ENCODE data around the gene MADD. TPM values are rescaled to one million over a fixed set of nuclear protein-coding genes. Genes with fewer than 3 reads are reported as not detected.

MADD gene
- total and polyA plus RNA-seq, 2 experiments from 2014 or later = 13.4 to 43.8 TPM

DNA sequence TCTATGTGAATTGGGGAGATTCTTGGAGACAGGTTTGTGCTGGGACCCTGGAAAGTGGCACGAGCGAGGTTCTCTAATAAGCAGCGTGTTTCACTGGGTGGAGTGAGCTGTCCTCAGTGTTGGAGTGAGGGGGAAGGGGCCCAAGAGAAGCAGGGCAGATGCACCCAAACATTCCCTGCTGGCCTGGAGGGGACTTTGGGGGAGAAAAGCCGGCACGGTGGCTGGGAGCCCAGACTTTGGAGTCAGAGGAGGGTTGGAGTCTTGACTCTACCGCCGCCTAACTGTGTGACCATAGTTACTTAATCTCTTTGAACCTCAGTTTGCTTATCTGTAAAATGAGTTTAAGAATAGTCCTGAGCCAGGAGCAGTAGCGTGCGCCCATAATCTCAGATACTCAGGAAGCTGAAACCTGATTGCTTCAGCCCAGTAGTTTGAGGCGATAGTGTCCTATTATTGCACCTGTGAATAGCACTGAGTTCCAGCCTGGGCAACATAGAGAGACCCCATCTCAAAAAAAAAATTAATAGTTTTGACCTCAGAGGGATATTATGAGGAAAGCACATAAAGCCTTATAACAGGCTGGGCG lies 11.5 kb upstream of the MADD start (continued):
- TF ChIP-seq, protein P1, sequence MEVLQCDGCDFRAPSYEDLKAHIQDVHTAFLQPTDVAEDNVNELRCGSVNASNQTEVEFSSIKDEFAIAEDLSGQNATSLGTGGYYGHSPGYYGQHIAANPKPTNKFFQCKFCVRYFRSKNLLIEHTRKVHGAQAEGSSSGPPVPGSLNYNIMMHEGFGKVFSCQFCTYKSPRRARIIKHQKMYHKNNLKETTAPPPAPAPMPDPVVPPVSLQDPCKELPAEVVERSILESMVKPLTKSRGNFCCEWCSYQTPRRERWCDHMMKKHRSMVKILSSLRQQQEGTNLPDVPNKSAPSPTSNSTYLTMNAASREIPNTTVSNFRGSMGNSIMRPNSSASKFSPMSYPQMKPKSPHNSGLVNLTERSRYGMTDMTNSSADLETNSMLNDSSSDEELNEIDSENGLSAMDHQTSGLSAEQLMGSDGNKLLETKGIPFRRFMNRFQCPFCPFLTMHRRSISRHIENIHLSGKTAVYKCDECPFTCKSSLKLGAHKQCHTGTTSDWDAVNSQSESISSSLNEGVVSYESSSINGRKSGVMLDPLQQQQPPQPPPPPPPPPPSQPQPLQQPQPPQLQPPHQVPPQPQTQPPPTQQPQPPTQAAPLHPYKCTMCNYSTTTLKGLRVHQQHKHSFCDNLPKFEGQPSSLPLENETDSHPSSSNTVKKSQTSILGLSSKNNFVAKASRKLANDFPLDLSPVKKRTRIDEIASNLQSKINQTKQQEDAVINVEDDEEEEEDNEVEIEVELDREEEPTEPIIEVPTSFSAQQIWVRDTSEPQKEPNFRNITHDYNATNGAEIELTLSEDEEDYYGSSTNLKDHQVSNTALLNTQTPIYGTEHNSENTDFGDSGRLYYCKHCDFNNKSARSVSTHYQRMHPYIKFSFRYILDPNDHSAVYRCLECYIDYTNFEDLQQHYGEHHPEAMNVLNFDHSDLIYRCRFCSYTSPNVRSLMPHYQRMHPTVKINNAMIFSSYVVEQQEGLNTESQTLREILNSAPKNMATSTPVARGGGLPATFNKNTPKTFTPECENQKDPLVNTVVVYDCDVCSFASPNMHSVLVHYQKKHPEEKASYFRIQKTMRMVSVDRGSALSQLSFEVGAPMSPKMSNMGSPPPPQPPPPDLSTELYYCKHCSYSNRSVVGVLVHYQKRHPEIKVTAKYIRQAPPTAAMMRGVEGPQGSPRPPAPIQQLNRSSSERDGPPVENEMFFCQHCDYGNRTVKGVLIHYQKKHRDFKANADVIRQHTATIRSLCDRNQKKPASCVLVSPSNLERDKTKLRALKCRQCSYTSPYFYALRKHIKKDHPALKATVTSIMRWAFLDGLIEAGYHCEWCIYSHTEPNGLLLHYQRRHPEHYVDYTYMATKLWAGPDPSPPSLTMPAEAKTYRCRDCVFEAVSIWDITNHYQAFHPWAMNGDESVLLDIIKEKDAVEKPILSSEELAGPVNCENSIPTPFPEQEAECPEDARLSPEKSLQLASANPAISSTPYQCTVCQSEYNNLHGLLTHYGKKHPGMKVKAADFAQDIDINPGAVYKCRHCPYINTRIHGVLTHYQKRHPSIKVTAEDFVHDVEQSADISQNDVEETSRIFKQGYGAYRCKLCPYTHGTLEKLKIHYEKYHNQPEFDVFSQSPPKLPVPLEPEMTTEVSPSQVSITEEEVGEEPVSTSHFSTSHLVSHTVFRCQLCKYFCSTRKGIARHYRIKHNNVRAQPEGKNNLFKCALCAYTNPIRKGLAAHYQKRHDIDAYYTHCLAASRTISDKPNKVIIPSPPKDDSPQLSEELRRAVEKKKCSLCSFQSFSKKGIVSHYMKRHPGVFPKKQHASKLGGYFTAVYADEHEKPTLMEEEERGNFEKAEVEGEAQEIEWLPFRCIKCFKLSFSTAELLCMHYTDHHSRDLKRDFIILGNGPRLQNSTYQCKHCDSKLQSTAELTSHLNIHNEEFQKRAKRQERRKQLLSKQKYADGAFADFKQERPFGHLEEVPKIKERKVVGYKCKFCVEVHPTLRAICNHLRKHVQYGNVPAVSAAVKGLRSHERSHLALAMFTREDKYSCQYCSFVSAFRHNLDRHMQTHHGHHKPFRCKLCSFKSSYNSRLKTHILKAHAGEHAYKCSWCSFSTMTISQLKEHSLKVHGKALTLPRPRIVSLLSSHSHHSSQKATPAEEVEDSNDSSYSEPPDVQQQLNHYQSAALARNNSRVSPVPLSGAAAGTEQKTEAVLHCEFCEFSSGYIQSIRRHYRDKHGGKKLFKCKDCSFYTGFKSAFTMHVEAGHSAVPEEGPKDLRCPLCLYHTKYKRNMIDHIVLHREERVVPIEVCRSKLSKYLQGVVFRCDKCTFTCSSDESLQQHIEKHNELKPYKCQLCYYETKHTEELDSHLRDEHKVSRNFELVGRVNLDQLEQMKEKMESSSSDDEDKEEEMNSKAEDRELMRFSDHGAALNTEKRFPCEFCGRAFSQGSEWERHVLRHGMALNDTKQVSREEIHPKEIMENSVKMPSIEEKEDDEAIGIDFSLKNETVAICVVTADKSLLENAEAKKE (CRISPR knock-in tag; IDR thresholded peaks at IDR 0.05) = no peak
- TF ChIP-seq NANOG (IDR thresholded peaks at IDR 0.05; ENCODE audit: borderline replicate concordance) = no peak
- TF ChIP-seq, protein P2, sequence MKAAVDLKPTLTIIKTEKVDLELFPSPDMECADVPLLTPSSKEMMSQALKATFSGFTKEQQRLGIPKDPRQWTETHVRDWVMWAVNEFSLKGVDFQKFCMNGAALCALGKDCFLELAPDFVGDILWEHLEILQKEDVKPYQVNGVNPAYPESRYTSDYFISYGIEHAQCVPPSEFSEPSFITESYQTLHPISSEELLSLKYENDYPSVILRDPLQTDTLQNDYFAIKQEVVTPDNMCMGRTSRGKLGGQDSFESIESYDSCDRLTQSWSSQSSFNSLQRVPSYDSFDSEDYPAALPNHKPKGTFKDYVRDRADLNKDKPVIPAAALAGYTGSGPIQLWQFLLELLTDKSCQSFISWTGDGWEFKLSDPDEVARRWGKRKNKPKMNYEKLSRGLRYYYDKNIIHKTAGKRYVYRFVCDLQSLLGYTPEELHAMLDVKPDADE (IDR thresholded peaks at IDR 0.05) = no peak
- TF ChIP-seq JUNB (IDR thresholded peaks at IDR 0.05; ENCODE audit: unreplicated experiment) = no peak
- TF ChIP-seq STAT1 (IDR thresholded peaks at IDR 0.05; ENCODE audit: unreplicated experiment) = no peak
- TF ChIP-seq, protein P3, sequence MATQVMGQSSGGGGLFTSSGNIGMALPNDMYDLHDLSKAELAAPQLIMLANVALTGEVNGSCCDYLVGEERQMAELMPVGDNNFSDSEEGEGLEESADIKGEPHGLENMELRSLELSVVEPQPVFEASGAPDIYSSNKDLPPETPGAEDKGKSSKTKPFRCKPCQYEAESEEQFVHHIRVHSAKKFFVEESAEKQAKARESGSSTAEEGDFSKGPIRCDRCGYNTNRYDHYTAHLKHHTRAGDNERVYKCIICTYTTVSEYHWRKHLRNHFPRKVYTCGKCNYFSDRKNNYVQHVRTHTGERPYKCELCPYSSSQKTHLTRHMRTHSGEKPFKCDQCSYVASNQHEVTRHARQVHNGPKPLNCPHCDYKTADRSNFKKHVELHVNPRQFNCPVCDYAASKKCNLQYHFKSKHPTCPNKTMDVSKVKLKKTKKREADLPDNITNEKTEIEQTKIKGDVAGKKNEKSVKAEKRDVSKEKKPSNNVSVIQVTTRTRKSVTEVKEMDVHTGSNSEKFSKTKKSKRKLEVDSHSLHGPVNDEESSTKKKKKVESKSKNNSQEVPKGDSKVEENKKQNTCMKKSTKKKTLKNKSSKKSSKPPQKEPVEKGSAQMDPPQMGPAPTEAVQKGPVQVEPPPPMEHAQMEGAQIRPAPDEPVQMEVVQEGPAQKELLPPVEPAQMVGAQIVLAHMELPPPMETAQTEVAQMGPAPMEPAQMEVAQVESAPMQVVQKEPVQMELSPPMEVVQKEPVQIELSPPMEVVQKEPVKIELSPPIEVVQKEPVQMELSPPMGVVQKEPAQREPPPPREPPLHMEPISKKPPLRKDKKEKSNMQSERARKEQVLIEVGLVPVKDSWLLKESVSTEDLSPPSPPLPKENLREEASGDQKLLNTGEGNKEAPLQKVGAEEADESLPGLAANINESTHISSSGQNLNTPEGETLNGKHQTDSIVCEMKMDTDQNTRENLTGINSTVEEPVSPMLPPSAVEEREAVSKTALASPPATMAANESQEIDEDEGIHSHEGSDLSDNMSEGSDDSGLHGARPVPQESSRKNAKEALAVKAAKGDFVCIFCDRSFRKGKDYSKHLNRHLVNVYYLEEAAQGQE (IDR thresholded peaks at IDR 0.05; ENCODE audit: unreplicated experiment) = no peak
- no peak for TF ChIP-seq EZH2phosphoT487 (IDR thresholded peaks at IDR 0.05; ENCODE audit: unreplicated experiment)

Data from GM23338 (cell line).